ENCODE data around the gene CETP. TPM values are rescaled to one million over a fixed set of nuclear protein-coding genes. Genes with fewer than 3 reads are reported as not detected.

CETP gene
- total and polyA plus RNA-seq, 2 of the 13 experiments (the other 11 are each of a cell fraction or from before 2014, with no cell fraction given): 0.31 to 9.8 TPM

Other genes with a start within 250 kb of the CETP start
- 140 and 192 TPM in 2 replicates for gene NUP93, start 231.8 kb upstream of the CETP start, total RNA-seq (2016; rRNA removed; fragmentation: Illumina TruSeq; extraction: Trizol)
- 50.1 and 58.5 TPM in 2 replicates for gene NUP93, start 231.8 kb upstream of the CETP start, polyA plus RNA-seq (2011; rRNA removed)
- not detected in 2 replicates for gene SLC12A3, start 96.7 kb upstream of the CETP start, total RNA-seq (2016; rRNA removed; fragmentation: Illumina TruSeq; extraction: Trizol)
- 5.1 and 6.2 TPM in 2 replicates for gene SLC12A3, start 96.7 kb upstream of the CETP start, polyA plus RNA-seq (2011; rRNA removed)
- 65.3 and 96.2 TPM in 2 replicates for gene HERPUD1, start 29.8 kb upstream of the CETP start, total RNA-seq (2016; rRNA removed; fragmentation: Illumina TruSeq; extraction: Trizol)
- gene HERPUD1, start 29.8 kb upstream of the CETP start, polyA plus RNA-seq (2011; rRNA removed): 311 and 323 TPM in 2 replicates
- gene NLRC5, start 27.6 kb downstream of the CETP start, total RNA-seq (2016; rRNA removed; fragmentation: Illumina TruSeq; extraction: Trizol): 3.1 and 6.3 TPM in 2 replicates
- gene NLRC5, start 27.6 kb downstream of the CETP start, polyA plus RNA-seq (2011; rRNA removed): 12.7 and 15.7 TPM in 2 replicates
- 8.0 and 10.6 TPM in 2 replicates for gene CPNE2, start 130.6 kb downstream of the CETP start, total RNA-seq (2016; rRNA removed; fragmentation: Illumina TruSeq; extraction: Trizol)
- 23.3 and 33.2 TPM in 2 replicates for gene CPNE2, start 130.6 kb downstream of the CETP start, polyA plus RNA-seq (2011; rRNA removed)
- gene PSME3IP1, start 224.1 kb downstream of the CETP start, total RNA-seq (2016; rRNA removed; fragmentation: Illumina TruSeq; extraction: Trizol): 99.8 and 104 TPM in 2 replicates
- 90.8 and 99.8 TPM in 2 replicates for gene PSME3IP1, start 224.1 kb downstream of the CETP start, polyA plus RNA-seq (2011; rRNA removed)
- 51.7 and 53.4 TPM in 2 replicates for gene RSPRY1, start 224.4 kb downstream of the CETP start, total RNA-seq (2016; rRNA removed; fragmentation: Illumina TruSeq; extraction: Trizol)
- 47.9 and 61.0 TPM in 2 replicates for gene RSPRY1, start 224.4 kb downstream of the CETP start, polyA plus RNA-seq (2011; rRNA removed)